WTC11 (cell line): ENCODE data around the gene CEP85L.

Experiments
- CREM ChIP-seq: sonication (generic); formaldehyde crosslinking; IDR thresholded peaks from 2 replicates; pipeline ENCODE4 v1.8.1; 2022; ENCODE audit warnings: mild to moderate bottlenecking, missing genetic modification reagents, moderate library complexity
- CTCF ChIP-seq: fragments of 200-600 bp; IDR thresholded peaks from 2 replicates; pipeline ENCODE4 v1.8.0; 2022; ENCODE audit warnings: antibody characterized with exemption
- MYBL2 ChIP-seq: sonication (generic); formaldehyde crosslinking; IDR thresholded peaks from 2 replicates; pipeline ENCODE4 v1.8.1; 2023; ENCODE audit warnings: mild to moderate bottlenecking, moderate library complexity, missing genetic modification reagents
- NFYB ChIP-seq: sonication (generic); formaldehyde crosslinking; conservative IDR thresholded peaks from 2 replicates; pipeline ENCODE4 v1.8.0; 2022; ENCODE audit warnings: low read depth, missing genetic modification reagents
- SP1 ChIP-seq: sonication (generic); formaldehyde crosslinking; conservative IDR thresholded peaks from 2 replicates; pipeline ENCODE4 v1.8.1; 2022; ENCODE audit warnings: missing genetic modification reagents
- TP53 ChIP-seq: sonication (generic); formaldehyde crosslinking; IDR thresholded peaks from 2 replicates; pipeline ENCODE4 v1.8.1; 2023; ENCODE audit warnings: mild to moderate bottlenecking, missing genetic modification reagents
- ZNF263 ChIP-seq: sonication (generic); formaldehyde crosslinking; IDR thresholded peaks from 2 replicates; pipeline ENCODE4 v1.8.1; 2022; ENCODE audit warnings: low read depth, mild to moderate bottlenecking, moderate library complexity, missing genetic modification reagents
- TF ChIP-seq, protein P1 (sequence below): sonication (generic); formaldehyde crosslinking; IDR thresholded peaks from 2 replicates; pipeline ENCODE4 v1.8.0; 2022; ENCODE audit warnings: mild to moderate bottlenecking, missing genetic modification reagents
- TF ChIP-seq, protein P2 (sequence below): fragments of 250-450 bp; sonication (Bioruptor Pico); IDR thresholded peaks from 2 replicates; pipeline ENCODE4 v1.9.0; 2021; ENCODE audit warnings: mild to moderate bottlenecking

- no peak for TF ChIP-seq CTCF
- TF ChIP-seq SP1 (CRISPR knock-in tag) = no peak
- no peak for TF ChIP-seq TP53 (CRISPR knock-in tag)
- no peak for TF ChIP-seq ZNF263
- TF ChIP-seq, protein P1, sequence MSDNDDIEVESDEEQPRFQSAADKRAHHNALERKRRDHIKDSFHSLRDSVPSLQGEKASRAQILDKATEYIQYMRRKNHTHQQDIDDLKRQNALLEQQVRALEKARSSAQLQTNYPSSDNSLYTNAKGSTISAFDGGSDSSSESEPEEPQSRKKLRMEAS (CRISPR knock-in tag) = no peak
- TF ChIP-seq CREM (CRISPR knock-in tag) = no peak
- TF ChIP-seq, protein P2, sequence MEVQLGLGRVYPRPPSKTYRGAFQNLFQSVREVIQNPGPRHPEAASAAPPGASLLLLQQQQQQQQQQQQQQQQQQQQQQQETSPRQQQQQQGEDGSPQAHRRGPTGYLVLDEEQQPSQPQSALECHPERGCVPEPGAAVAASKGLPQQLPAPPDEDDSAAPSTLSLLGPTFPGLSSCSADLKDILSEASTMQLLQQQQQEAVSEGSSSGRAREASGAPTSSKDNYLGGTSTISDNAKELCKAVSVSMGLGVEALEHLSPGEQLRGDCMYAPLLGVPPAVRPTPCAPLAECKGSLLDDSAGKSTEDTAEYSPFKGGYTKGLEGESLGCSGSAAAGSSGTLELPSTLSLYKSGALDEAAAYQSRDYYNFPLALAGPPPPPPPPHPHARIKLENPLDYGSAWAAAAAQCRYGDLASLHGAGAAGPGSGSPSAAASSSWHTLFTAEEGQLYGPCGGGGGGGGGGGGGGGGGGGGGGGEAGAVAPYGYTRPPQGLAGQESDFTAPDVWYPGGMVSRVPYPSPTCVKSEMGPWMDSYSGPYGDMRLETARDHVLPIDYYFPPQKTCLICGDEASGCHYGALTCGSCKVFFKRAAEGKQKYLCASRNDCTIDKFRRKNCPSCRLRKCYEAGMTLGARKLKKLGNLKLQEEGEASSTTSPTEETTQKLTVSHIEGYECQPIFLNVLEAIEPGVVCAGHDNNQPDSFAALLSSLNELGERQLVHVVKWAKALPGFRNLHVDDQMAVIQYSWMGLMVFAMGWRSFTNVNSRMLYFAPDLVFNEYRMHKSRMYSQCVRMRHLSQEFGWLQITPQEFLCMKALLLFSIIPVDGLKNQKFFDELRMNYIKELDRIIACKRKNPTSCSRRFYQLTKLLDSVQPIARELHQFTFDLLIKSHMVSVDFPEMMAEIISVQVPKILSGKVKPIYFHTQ (CRISPR knock-in tag) = no peak
- no peak for TF ChIP-seq NFYB (CRISPR knock-in tag)
- no peak for TF ChIP-seq MYBL2 (CRISPR knock-in tag)
Observed at GRCh38 chr6:118667988-118668387, 16.6 kb upstream of the CEP85L start.
